GM23338 (cell line): ENCODE results near the gene TBCD.

Experiments
- CREB1 ChIP-seq: fragments of 250-450 bp; sonication (Bioruptor Pico); IDR thresholded peaks from 2 replicates; pipeline ENCODE4 v1.5.0; 2020; ENCODE audit warnings: low read depth, mild to moderate bottlenecking, moderate library complexity
- CTCF ChIP-seq, 2 experiments: fragments of 200-600 bp in 1 of 2; sonication (generic) in 1 of 2; conservative IDR thresholded peaks; 2 replicates each; pipeline versions ENCODE4 v1.5.1 to v1.6.1; 2016 to 2017; ENCODE audit warnings: antibody characterized with exemption in 2 of 2, low read depth in 2 of 2, mild to moderate bottlenecking in 2 of 2, moderate library complexity in 1 of 2
- EZH2phosphoT487 ChIP-seq: fragments of 200-600 bp; sonication (generic); IDR thresholded peaks from one replicate; pipeline ENCODE4 v1.8.1; 2018; ENCODE audit warnings: antibody characterized with exemption; ENCODE audit not compliant: unreplicated experiment
- JUNB ChIP-seq: IDR thresholded peaks from one replicate; pipeline ENCODE4 v1.6.1; 2016; ENCODE audit warnings: antibody characterized with exemption; ENCODE audit not compliant: unreplicated experiment
- POLR2AphosphoS5 ChIP-seq: IDR thresholded peaks from 2 replicates; pipeline ENCODE4 v1.6.1; 2016; ENCODE audit warnings: antibody characterized with exemption, low read depth
- TF ChIP-seq, protein P1 (sequence below): IDR thresholded peaks from one replicate; pipeline ENCODE4 v1.6.1; 2018; ENCODE audit warnings: antibody characterized with exemption; ENCODE audit not compliant: unreplicated experiment

DNA sequence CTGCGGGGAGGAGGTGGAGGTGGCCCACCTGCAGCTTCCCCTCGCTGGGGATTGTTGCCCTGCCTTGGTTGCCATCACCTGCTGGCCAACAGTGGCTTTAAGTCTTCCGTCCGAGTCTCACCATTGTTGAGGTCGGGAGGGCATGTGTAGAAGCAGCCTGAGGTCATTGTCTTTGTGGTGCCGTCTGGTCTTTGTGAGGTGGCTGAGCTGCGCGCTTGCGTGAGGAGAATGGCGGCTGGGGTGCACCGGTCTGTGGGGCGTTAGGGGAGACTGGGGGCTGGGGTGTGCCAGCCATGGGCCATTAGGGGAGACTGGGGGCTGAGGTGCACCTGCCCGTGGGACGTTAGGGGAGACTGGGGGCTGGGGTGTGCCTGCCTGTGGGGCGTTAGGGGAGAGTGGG lies 51.7 kb downstream of the TBCD start:
- TF ChIP-seq, protein P1, sequence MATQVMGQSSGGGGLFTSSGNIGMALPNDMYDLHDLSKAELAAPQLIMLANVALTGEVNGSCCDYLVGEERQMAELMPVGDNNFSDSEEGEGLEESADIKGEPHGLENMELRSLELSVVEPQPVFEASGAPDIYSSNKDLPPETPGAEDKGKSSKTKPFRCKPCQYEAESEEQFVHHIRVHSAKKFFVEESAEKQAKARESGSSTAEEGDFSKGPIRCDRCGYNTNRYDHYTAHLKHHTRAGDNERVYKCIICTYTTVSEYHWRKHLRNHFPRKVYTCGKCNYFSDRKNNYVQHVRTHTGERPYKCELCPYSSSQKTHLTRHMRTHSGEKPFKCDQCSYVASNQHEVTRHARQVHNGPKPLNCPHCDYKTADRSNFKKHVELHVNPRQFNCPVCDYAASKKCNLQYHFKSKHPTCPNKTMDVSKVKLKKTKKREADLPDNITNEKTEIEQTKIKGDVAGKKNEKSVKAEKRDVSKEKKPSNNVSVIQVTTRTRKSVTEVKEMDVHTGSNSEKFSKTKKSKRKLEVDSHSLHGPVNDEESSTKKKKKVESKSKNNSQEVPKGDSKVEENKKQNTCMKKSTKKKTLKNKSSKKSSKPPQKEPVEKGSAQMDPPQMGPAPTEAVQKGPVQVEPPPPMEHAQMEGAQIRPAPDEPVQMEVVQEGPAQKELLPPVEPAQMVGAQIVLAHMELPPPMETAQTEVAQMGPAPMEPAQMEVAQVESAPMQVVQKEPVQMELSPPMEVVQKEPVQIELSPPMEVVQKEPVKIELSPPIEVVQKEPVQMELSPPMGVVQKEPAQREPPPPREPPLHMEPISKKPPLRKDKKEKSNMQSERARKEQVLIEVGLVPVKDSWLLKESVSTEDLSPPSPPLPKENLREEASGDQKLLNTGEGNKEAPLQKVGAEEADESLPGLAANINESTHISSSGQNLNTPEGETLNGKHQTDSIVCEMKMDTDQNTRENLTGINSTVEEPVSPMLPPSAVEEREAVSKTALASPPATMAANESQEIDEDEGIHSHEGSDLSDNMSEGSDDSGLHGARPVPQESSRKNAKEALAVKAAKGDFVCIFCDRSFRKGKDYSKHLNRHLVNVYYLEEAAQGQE: no peak
- no peak for TF ChIP-seq CTCF (conservative IDR thresholded peaks at IDR 0.05; ENCODE audit: low read depth in 2 of 2)
- TF ChIP-seq POLR2AphosphoS5: no peak
- no peak for TF ChIP-seq EZH2phosphoT487
- TF ChIP-seq CREB1 (CRISPR knock-in tag): no peak
- TF ChIP-seq JUNB: no peak
